GM19324 (cell line): Measurements from ENCODE around the gene MRPL1.
"Not testable (repeated sequence)": the region's sequence is repeated elsewhere in the genome, so short reads cannot be mapped to it uniquely, and the experiment has no call there.

Experiments
- ATAC-seq: cut with Tn5 transposase; IDR thresholded peaks from one replicate; pipeline ENCODE4 v1.9.1; 2021; ENCODE audit warnings: mild to moderate bottlenecking, moderate library complexity; ENCODE audit not compliant: unreplicated experiment, low FRiP score

MRPL1 gene

DNA sequence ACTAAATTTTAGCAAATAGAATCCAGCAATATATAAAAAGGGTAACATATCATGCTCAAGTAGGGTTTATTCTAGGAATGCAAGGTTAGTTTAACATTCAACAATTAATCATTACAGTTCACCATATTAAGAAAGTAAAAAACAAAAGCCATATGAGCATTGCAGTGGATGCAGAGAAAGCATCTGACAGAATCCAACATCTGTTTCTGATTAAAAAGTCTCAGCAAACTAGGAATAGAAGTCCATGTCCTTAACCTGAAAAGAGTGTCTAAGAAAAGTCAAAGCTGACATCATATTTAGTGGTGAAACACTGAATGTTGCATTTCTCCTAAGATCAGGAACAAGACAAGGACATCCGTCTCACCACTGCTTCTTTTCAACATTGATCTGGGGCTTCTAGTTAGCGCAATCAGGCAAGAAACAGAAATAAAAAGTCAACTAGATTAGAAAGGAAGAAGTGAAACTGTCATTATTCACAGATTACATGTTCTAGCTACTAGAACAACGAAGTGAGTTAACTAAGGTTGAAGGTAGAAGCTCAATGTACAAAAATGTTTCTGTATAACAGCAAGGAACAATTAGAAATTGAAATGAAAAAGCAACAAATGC lies 49.3 kb downstream of the MRPL1 start:
- peak; percentile 80 for ATAC-seq

DNA sequence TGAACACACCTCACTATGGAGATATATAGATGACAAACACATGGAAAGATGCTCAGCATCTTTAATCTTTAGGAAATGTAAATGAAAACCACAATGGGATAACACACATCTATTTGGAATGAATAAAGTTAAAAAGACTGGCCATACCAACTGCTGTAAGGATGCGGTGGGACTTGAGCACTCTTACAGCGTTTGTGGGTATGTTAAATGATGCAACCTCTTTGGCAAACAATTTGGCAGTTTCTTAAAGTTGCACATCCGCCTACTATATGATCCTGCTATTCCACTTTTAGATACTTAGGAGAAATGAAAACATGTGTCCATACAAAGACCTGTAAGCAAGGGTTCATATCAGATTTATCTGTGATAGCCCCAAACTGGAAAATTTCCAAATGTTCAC lies 50.7 kb downstream of the MRPL1 start:
- ATAC-seq, result no peak

DNA sequence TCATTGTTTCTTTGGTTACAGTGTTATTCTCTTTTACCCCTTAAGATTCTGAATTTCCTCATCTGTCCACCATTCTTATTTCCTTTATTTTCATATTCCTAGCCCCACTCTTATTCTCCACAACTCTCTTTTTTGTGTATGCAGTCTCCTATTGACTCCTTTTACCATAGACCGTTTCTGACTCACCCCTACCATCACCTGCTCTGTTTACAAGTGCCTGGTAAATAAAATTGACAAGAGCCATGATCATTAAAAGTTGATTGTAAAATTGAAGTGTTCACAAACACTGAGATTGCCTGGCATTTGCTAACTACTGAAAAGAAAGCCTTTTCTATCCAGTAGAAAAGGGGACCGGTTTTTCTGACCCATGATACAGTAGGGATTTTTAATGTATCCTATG lies 54.4 kb downstream of the MRPL1 start:
- no peak for ATAC-seq

DNA sequence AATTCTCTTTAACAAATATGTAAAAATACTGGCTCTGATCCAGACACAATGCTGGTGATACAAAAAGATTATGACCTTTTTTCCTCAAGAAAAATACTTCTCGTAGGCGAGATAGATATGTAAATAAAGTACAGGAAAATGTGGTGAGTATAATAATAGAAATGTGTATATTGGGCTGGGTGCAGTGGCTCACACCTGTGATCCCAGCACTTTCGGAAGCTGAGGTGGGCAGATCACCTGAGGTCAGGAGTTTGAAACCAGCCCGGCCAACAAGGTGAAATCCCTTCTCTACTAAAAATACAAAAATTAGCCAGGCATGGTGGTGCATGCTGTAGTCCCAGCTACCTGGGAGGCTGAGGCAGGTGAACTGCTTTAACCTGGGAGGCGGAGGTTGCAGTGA lies 55.0 kb downstream of the MRPL1 start:
- ATAC-seq, result no peak

DNA sequence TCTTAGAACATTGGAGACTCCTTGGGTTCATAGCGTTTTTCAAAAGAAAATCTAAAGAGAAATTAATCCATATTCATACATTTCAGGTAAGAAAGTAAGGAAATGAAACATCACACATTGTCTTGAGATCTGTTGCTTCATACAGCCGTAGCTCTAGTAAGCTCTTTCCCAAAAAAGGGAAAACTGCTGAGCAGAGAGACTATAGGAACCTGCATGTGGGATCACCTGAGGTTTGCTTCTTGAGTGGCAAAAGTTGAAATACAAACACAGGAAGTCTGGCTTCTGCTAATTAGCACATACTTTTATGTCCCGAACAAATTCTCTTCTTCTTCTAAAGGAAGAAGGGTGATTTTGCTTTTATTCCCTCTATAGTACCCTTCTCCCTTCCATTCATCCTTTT lies 57.7 kb downstream of the MRPL1 start:
- no peak for ATAC-seq

DNA sequence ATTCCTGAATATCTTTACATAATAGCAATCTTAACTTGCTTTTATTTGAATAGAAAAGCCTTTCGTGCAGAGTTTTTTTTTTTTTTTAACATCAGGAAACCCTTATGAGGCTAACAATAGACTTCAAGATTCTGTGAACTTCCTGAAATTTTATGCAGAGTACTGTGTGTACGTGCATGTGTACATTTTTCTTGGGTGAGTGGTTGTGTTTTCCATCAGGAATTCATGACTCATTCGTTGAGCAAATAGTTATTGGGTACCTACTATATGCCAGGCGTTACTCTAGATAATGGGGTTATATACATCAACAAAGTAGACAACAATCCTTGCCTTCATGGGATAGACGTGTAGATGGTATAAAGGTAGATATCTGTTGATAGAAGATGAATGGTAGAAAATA lies 59.1 kb downstream of the MRPL1 start:
- ATAC-seq, result no peak

DNA sequence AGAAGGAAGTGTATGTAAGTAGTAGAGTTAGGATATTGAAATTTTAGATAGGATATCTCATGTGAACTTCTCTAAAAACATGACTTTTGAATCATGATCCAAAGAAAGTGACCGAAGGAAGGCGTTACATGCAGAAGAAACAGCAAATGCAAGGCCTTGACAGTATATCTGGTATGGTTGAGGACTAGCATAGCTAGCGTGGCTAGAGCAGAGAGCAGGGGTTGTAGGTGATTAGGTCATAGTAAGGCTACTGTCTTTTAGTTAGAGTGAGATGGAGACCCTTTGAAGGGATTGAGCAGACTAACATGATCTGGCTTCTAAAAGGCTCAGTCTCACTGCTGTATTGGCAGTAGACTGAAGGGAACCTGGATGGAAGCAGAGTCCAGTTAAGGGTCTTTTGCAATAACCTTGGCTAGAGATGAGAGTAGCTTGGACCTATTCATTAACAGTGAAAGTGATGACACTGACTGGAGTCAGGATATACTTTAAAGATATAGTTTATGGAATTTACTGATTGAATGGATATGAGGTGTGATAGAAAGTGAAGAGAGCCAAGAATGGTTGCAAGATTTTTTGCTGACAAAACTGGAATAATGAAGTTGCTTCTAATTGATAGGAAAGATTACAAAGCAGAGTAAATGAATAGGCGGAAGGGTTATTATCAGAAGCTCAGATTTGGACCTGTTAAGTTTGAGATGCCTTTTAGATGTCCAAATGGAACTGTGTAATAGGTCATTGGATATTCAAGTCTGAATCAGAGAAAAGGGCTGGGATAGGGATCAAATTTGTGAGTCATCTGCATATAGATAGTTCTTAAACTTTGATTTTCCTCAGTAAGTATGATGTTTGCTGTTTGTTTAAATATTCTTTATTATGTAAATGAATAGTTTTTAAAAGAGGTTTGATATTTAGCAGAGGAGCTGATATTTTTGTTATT lies 59.8 kb downstream of the MRPL1 start:
- ATAC-seq, result no peak

DNA sequence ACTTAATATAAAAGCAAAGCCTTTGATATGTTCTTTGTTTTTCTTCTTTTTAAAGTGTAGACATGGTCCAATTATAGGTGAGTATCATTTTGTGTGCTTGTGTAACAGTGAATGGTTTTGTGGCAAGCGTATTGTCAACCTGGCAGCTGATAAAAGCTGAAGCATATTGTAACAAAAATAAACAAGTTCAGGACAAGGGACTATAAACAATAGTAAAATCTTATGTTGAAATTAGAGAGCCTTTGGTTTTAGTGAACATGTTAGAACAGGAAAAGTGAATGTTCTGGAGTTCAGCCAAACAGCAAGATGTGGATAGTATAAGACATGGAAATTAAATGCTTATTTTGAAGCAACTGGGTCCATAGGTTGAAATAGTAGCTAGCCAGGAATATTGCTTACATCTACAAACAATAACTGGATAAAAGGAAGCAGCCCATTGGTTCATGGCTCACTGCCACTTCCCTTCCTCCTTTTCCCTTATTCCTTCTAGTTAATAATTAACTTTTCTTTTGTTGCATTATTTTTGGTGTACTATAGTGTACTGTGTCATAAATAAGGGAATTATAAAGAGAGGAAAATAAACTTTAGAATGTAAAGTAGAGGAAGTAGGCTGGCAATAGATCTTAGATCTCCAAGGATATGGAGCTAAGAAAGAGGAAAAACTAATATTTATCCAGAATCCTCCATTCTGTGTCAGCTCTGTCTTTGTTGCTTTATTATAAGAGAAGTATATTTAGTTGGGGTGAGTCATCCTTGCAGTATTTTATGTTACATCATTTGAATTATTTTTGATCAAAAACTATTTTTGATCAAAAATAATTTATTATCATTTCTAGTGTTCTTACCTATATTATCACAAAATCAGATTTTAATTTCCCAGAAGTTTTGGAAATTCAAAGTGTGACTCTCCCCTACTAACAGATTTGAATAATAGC lies 65.6 kb downstream of the MRPL1 start:
- ATAC-seq, result no peak

DNA sequence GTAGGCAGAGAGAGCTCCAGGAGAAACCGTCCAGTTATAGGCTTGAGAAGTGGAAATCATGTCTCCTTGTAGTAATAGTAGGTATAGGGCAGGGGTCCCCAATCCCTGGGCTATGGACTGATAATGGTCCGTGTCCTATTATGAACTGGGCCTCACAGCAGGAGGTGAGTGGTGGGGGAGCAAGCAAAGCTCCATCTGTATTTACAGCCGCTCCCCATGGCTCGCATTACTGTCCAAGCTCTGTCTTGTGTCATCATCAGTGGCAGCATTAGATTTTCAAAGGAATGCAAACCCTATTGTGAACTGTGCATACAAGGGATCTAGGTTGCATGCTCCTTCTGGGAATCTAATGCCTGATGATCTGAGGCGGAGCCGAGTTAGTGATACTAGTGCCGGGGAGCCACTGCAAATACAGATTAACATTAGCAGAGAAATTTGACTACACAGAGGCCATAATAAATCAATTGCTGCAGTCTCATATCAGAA lies 67.6 kb downstream of the MRPL1 start:
- ATAC-seq, result no peak

DNA sequence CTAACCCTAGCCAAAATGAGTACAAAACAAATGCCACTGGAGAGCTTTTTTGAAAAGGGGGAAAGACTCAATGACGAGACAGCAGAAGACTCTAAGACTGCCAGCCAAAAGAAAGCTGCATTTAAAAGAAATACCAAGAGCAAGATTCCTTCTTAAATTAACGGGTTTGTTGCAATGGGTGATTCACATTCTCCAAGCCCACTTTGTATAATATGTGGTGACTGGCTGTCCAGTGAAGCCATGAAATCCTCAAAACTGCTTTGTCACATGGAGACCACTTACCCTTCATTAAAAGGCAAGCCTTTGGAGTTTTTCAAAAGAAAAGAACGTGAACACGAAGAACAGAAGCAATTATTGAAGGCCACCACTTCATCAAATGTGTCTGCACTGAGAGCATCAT lies 68.2 kb downstream of the MRPL1 start:
- ATAC-seq, result no peak

DNA sequence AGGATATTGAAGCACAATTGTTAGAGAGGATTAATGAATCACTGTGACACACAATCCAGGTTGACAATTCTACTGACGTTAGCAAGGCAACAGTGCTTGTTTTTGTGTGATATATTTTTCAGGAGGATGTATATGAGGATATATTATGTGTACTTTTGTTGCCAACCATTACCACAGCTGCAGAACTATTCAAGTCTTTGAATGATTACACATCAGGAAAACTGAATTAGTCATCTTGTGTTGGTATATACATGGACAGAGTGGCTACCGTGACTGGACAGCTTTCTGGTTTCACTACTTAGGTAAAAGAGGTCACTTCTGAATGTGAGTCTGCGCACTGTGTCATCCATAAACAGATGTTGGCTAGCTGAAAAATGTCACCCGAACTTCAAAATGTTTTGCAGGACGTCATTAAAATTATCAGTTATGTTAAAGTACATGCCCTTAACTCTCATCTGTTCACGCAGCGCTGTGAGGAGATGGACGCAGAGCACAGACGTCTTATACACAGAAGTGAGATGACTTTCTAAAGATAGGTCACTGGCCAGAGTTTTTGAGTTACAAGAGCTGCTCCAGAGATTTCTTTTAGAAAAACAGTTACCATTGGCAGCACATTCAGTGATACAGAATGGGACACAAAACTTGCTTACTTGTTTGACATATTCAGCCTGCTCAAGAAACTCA lies 69.0 kb downstream of the MRPL1 start:
- ATAC-seq, result no peak

DNA sequence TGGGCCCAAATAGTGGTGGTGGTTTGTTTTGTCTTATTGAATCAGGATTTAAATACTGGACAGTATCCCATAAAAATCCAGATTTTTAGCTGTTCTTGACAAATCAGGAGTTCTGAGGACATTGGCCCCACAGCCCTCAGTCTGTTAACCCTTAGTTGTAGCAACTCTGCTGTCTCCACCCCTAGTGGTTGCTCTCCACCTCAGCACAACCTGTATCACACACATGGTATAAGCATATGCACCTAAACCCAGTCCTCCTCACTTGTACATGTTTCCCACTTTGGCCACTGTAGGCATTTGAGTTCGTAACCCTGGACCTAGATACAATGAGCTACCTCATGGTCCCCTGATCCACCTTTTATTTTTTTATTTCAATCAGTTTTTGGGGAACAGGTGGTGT lies 75.9 kb downstream of the MRPL1 start:
- no peak for ATAC-seq

DNA sequence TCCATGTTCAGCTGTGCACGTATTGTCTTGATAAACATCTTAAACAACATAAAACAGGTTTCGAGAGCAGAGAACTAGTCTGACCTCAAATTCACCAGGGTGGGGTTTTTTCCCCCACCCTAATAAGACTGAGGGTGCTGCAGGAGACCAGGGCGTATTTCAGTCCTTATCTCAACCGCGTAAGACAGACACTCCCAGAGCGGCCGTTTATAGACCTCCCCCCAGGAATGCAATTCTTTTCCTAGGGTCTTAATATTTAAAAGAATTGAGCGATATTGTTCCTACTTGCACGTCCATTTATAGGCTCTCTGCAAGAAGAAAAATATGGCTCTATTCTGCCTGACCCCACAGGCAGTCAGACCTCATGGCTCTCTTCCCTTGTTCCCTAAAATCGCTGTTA lies 83.3 kb downstream of the MRPL1 start:
- ATAC-seq, result not testable (repeated sequence)

DNA sequence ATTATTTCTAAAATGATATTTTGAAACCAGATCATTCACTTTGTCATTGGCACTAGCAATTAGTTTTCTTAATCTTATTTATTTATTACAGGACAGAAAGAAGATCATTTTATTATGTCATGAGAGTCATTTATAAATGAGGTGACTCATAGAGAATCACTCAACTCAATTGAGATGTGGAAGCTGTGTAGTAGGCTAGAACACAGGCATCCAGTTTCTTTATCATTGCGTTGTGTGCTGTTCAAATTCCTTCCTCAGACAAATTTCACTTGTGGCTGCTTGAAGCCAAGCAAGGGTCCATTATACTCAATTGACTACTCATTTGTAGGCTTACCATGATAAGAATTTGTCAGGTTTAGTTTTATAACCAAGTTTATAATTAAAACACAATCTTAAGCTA lies 87.6 kb downstream of the MRPL1 start:
- no peak for ATAC-seq

DNA sequence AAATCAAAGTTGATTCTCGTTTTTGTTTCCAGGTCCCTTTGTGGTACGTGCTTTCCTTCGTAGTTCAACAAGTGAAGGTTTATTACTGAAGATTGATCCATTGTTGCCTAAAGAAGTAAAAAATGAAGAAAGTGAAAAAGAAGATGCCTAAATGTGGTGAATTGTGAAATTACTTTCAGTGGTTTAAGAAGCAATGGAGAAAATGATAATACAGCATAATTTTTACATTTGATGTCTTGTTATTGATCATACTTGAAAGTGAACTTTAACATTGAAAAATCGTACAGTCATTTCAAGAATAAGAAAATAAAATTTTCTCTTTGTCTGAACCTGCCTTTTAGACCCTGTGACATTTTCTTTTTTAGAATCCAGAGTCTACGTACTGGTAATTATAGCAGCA lies 89.8 kb downstream of the MRPL1 start:
- ATAC-seq, result no peak

DNA sequence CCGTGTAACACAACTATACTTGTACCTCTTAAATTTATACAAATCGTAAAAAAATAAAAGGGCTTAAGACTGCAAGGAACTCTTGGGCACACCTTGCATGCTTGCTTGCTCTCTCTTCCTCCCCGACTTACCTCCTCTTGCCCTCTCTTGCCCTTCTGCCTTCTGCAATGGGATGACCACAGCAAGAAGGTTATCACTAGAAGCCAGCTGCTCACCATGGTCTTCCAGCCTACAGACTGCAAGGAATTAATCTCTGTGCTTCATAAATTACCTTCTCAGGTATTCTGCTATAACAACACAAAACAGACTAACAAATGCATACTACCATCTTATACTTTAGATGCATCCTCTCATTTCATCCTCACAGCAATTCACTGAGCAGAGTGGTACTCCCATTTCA lies 92.1 kb downstream of the MRPL1 start:
- ATAC-seq, result no peak

DNA sequence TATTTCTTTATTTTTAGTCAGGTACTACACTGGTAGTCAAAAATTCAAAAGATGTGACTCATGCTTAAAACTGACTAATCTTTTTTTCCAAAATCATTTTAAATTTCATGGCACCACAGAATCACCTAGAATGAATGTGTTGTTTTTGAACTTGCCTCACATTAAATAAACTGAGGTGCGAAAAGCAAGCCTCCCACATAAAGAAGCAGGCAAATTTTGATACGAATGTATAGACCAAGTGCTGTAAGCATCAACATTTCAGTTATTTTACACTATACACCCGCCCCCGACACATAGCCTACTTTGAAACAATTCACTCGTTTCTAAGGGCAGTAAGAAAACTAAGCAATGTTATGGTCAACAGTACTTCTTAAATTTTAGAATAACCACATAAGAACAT lies 94.3 kb downstream of the MRPL1 start:
- ATAC-seq, result no peak

DNA sequence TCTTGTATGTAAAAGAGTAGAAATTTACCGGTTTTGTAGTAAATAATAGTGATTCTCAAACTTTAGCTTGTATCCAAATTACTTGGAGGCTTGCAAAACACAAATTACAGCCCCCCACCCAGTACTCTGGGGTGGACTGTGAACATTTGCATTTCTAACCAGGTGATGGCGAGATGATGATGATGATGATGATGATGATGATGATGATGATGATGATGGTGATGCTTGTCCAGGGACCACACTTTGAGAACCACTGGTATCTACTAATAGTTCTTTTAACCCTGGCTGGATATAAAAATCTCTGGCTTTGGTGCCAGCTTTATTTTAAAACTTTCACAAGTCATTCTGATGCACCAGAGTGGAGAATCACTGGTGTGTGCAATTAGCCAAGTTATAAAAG lies 96.3 kb downstream of the MRPL1 start:
- ATAC-seq, result no peak

DNA sequence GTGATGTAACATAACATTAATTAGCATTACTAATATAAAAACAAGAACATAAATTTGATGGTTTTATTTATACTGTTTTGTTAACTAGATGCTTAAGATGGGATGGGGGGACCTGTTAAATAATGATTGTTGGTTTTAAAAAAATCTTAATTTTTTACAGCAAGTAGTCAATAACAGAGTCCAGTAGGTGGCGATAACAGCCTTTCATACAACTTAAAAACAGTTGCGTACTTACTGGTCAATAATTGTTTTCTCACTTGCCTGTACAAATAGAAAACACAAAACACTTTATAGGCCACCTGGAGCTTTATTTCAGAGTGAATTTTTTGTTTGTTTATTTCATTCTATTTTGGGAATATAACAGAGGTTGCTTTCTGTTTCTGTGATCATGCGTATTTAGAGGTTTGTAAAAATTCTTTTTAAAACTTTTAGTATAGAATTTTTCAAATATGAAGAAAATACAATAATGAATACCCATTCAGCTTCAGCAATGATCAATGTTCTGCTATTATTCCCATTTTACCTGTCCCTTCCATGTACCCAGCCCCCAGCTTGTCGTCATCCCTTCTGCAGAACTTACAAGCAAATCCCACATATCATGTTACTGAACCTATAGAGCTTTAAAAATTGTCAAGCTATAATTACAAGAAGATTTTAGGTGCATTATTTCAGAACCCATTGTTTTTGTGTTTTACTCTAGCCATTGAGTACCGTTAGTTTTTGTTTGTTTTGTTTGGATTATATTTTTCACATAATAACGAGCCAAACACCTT lies 97.1 kb downstream of the MRPL1 start:
- no peak for ATAC-seq

DNA sequence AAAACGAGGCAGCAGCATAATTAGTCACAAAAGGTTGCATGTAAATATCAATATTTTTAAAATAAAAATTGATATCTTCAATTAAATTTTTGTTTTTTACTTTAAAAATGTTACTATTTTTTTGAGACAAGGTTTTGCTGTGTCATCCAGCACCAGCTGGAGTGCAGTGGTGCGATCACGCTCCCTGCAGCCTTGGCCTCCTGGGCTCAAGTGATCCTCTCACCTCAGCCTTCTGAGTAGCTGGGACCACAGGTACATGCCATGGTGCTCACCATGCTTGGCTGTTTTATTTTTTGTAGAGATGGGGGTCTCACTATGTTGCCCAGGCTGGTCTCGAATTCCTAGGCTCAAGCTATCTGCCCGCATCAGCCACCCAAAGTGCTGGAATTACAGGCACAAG lies 97.7 kb downstream of the MRPL1 start:
- ATAC-seq, result no peak
